Measurements from ENCODE around the gene MGAT4D. TPM values are rescaled to one million over a fixed set of nuclear protein-coding genes. Genes with fewer than 3 reads are reported as not detected.
"Not testable (repeated sequence)": the region's sequence is repeated elsewhere in the genome, so short reads cannot be mapped to it uniquely, and the experiment has no call there.

Gene MGAT4D
- not detected for polyA plus RNA-seq (ENCODE audit: insufficient read length)

DNA sequence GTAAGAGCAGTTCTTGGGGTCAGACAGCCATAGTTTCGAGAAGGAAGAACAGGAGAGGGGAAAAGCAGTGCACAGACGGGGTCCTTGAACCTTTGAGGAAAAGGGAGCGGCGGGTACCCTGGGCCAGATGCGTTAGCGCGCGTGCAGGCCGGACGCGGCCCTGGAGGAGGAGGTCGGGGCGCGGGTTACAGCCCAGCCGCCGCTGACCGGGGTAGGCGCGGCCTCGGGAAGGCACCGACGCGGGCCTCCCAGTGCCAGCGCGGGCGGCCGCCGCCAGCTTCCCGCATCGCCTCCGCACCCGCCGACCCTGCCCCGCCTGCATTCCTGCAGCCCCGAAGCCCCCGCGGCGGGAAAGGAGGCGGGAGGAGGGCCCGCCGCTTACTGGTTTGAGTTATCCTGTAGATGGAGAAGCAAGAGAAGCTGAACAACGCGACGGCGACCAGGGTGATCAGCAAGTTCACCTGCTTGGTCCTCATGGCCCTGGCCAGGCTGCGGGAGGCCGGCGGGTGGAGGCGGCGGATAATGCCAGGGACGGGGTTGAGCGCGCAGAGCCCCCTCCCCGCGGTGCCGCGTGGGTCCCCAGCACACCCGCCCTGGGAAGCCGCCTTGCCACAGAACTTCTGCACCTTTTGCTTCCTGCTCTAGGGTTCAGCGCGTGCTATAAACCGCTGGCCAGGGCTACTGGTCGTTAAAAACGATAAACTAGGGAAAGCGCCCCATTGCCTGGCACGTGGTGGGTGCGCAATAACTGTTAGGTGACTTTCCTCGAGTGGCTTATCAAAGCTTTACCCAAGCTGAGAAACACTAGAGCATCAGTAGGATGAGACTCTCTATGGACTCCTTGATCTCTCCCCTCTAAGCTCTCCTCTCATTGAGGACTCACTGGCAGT is at the start of gene MGAT4D:
Gene MGAT4D, minus strand, starts transcription at position 547 of the 890 bp plus-strand sequence. Its CDS starts 71 bp downstream, at position 476.
- DNase-seq (ENCODE audit: low read depth), result no peak

GRCh38 chr4:140533951-140534480 is 35.9 kb upstream of the MGAT4D start:
- no peak for DNase-seq (ENCODE audit: low read depth)

GRCh38 chr4:140529434-140529833 is 31.3 kb upstream of the MGAT4D start:
- DNase-seq (ENCODE audit: low read depth), result no peak

DNA sequence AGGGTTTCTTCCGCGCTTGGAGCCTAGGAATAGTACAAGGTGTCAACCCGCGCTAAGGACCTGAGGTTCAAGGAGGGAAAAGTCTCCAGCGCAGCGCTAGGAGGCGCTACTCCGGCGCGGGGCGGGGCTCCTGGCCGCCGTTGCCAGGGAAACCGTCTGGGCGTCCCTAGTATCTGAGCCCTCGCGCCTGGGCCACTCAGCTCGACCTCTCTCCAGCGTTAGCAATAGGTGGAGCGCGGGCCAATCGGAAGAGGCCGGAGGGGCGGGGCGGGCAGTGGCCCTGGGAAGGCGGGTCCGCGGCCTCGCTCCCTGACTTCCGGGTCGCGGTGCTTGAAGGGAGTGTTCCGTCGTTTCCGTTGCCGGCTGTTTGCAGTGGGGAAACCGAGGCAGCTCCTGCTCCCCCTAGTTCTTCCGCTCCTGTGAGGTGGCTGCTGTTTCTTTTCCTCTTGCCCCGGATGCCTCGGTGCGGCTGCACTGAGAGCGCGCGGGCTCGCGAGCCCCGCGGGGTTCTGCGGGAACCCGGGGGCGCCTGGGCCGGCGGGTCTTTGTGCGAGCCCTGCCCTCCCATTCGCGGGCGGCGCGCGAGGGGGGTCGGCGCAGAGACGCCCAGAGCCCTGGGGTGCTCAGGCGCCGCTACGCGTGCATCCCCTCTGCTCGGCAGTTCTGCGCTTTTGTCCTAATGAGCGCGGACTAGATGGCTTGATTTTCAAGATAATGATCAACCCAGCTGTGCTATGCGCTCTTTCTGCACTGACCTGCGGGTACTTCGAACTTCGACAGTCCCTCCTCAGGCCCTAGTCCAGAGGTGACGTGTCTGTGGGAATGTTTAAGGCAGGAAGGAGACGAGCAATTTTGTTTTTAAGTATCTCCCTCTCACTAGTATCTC is 26.0 kb upstream of the MGAT4D start, which contains the start of gene ELMOD2:
Gene ELMOD2, plus strand, starts transcription at position 312 of the 886 bp plus-strand sequence. CDS start 1,261 bp downstream, outside the sequence.
- peak; percentile 79 for DNase-seq (ENCODE audit: low read depth)

- no peak for DNase-seq (ENCODE audit: low read depth)
Measured at GRCh38 chr4:140523370-140523856, 25.3 kb upstream of the MGAT4D start.

- DNase-seq (ENCODE audit: low read depth), result no peak
Measured at GRCh38 chr4:140515423-140515822, 17.3 kb upstream of the MGAT4D start.

GRCh38 chr4:140513765-140514164 is 15.7 kb upstream of the MGAT4D start:
- not testable (repeated sequence) for DNase-seq (ENCODE audit: low read depth)

GRCh38 chr4:140504261-140504660 is 6.2 kb upstream of the MGAT4D start:
- DNase-seq (ENCODE audit: low read depth), result no peak

- no peak for DNase-seq (ENCODE audit: low read depth)
Measured at GRCh38 chr4:140499391-140499790, 1.3 kb upstream of the MGAT4D start.

DNA sequence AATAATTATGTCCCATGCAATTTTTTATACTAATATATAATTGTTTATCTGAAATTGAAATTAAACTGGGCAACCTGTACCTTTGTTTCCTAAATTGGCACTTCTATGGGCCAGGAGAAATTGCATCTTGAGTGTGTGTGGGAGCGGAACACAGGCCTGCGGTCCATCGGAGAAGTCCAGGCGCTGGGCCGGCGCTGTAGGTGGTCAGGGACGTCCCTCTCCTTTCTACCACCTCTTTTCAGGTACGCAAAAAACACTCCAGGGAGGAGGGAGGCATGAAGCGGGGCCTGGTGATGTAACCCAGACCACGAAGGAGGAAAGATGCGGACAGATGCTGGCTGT is 717 bp downstream of the MGAT4D start:
- no peak for DNase-seq (ENCODE audit: low read depth)

DNA sequence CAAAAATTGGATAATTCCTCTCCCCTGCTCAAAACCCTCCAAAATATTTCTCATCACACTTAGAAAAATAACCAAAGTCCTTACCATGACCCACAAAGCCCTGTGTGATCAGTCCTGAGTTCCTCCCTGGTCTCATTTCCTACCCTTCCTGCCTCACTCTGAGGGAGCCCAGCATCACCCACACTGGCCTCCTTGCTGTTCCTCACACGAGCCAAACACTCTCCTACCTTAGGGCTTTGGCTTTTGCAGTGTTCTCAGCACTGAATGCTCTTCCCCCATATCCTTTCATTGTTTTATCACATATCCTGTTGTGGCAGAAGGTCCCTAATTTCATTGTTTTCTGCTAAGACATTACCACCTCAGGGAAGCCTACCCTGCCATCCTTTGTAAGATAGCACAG is 12.2 kb downstream of the MGAT4D start:
- DNase-seq (ENCODE audit: low read depth), result no peak

- DNase-seq (ENCODE audit: low read depth), result no peak
Measured at GRCh38 chr4:140483445-140483844, 14.6 kb downstream of the MGAT4D start.

DNA sequence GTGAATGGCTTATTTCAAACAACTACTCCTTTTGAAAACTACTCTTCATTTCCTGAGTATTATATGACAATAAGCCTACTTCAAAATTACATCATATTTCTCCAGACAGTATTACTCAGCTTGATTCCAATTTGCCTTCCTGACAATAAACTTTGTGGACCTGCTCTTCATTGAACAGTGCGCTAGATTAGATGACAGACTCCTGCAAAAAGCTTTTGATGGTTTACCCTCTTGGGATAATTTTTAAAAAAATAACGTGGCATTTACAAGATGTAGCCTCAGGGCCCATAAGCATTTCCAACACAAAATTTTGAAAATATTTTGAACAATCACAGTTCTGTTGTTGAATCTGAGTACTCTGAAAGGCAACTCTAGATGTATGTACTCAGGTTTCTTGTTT is 25.9 kb downstream of the MGAT4D start:
- no peak for DNase-seq (ENCODE audit: low read depth)

DNA sequence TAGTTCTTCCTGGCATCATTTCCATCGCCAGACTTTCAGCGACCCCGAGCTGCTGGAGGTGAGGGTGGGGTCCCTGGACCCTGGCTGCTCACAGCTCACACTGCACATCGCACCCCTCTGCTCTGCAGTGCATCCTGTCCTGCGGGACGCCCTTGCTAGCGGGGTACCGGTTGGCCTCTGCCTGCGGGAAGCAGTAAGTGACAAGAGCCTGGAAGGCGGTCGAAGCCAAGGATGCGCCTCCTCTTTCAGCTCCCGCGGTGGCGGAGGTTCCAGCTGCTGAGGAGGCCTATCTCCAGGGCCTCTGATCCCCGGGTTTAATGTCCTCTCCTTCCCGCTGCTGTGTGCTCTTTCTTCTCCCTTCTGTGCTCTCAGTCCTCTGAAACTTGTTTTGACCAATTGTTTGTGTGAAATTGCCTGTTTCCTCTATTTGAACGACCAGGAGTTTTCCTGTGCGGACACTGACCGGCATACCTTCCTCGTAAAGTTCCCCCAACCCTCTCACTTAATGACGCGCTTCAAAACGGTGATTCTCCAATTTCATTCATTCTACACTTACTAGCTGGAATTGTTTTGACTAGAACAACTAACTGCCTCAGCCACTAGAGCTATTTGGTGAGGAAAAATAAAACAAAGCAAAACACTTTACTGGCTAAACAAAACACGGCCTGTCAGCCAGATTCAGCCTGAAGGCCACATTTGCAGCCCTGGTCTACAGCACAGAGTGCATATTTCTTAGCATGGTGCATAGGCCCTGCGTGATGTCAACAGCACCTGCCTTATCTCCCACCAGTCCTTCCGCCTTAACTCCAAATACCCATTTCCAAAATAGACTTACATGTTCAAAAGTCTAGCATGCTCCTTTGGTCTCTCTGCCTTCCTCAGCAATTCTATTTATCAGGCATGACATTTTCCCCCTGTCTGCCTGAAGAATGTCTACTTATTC is 28.0 kb downstream of the MGAT4D start:
- DNase-seq (ENCODE audit: low read depth), result no peak

DNA sequence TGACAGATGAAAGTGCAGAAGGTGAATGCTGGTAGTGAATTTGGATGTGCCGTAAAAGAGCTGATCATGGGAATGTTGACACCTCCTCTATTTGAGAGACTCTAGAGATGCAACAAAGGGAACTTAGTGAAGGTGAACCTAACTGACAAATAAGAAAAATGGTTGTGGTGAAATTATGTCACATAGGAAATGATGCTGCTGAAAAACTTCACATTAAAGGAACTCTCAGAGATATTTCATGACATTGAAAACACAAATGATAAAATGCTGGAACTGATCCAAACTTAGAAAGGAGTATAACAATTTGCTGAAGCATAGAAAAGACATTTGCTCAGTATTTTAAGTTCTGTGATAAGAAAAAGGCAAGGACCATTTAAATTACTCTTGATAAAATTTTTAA is 31.9 kb downstream of the MGAT4D start:
- DNase-seq (ENCODE audit: low read depth), result no peak

- no peak for DNase-seq (ENCODE audit: low read depth)
Measured at GRCh38 chr4:140463614-140464013, 34.5 kb downstream of the MGAT4D start.

GRCh38 chr4:140463182-140463581 is 34.9 kb downstream of the MGAT4D start:
- no peak for DNase-seq (ENCODE audit: low read depth)

GRCh38 chr4:140450352-140450751 is 47.7 kb downstream of the MGAT4D start:
- no peak for DNase-seq (ENCODE audit: low read depth)

DNA sequence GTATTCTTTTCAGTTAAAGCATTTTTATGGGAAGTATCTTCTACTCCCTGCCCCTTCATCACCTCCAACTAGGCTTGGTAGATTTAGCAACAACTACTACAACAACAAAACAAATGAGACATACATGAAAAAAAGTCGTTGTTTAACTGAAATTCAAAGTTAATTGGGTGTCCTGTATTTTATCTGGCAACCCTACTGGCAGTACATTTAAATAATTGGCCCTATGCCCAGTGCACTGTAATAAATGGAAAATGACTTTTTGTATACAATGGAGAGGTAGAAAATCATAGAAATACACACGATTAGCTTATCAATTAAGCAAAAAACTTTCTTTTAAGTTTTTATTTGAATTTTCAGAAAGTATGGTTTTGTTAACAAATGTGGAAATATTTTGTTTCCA is 49.3 kb downstream of the MGAT4D start:
- DNase-seq (ENCODE audit: low read depth), result no peak

DNA sequence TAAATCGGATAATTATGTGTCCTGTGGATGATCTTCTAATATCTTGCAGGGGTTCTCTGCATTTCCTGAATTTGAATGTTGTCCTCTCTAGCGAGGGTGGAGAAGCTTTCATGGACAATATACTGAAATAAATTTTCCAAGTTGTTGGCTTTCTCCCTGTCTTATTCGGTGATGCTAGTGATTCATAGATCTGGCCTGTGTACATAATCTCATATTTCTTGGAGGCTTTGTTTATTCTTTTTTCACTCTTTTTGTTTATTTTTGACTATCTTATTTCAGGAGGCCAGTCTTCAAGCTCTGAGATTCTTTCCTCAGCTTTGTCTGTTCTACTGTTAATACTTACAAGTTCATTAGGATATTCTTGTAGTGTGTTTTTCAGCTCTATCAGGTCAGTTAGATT is 49.9 kb downstream of the MGAT4D start:
- DNase-seq (ENCODE audit: low read depth), result no peak

DNA sequence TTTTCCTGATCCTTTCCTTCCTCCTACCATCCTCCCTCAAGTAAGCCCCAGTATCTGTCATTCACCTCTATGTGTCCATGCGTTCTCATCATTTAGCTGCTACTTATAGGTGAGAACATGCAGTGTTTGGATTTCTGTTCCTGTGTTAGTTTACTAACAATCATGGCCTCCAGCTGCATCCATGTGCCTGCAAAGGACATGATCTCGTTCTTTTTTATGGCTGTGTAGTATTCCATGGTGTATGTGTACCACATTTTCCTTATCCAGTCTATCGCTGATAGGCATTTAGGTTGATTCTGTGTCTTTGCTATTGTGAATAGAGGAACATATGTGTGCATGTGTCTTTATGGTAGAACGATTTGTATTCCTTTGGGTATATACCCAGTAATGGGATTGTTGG is 53.7 kb downstream of the MGAT4D start:
- DNase-seq (ENCODE audit: low read depth), result not testable (repeated sequence)

Data from forelimb muscle (tissue), 1 donor.